A673 (cell line): ENCODE data around the gene NPM3. TPM values are rescaled to one million over a fixed set of nuclear protein-coding genes. Genes with fewer than 3 reads are reported as not detected.

Source experiments
- BruUV-seq: library from RNA; stranded (reverse); fragments of 400-500 nt; replicated peaks from 2 replicates; lab custom pipeline; 2021; lab: Mats Ljungman, UMichigan
- CTCF ChIA-PET: fragments of 300-600 bp; sonication (Branson Sonifier 250); formaldehyde crosslinking; loops from one replicate; lab custom pipeline; 2022; ENCODE audit warnings: antibody characterized with exemption; lab: Charles Lee
- POLR2A ChIA-PET: fragments of 300-600 bp; sonication (Branson Sonifier 250); formaldehyde crosslinking; loops from one replicate; lab custom pipeline; 2022; ENCODE audit warnings: antibody characterized with exemption; ENCODE audit not compliant: low non-redundant PET; lab: Charles Lee
- DNase-seq: peaks from one replicate; pipeline ENCODE4 v3.0.0-alpha.2; 2015; ENCODE audit warnings: low spot score
- H3K27ac ChIP-seq: fragments of 200-600 bp; sonication (generic); 2 replicates; pipeline ENCODE4 v1.5.1; 2016; ENCODE audit warnings: mixed run types, low read depth, mild to moderate bottlenecking, mixed read lengths, antibody characterized with exemption, low read length; ENCODE audit not compliant: poor library complexity, severe bottlenecking
- H3K27me3 ChIP-seq: fragments of 200-600 bp; sonication (generic); replicated peaks from 2 replicates; pipeline ENCODE4 v1.6.1; 2017; ENCODE audit warnings: mixed run types, low read depth, mild to moderate bottlenecking, mixed read lengths, antibody characterized with exemption, low read length; ENCODE audit not compliant: insufficient read depth, poor library complexity
- H3K36me3 ChIP-seq: fragments of 200-600 bp; sonication (generic); 2 replicates; pipeline ENCODE4 v1.6.1; 2016; ENCODE audit warnings: mixed run types, mild to moderate bottlenecking, mixed read lengths, antibody characterized with exemption, low read length; ENCODE audit not compliant: insufficient read depth, poor library complexity, severe bottlenecking
- H3K4me1 ChIP-seq: fragments of 200-600 bp; sonication (generic); 2 replicates; pipeline ENCODE4 v1.6.1; 2017; ENCODE audit warnings: mixed run types, mild to moderate bottlenecking, mixed read lengths, antibody characterized with exemption, low read length; ENCODE audit not compliant: insufficient read depth, poor library complexity, severe bottlenecking
- H3K4me3 ChIP-seq: fragments of 200-600 bp; sonication (generic); 2 replicates; pipeline ENCODE4 v1.5.1; 2016; ENCODE audit warnings: low read depth, mixed run types, mild to moderate bottlenecking, mixed read lengths, low read length; ENCODE audit not compliant: poor library complexity, severe bottlenecking
- H3K9me3 ChIP-seq: fragments of 200-600 bp; sonication (generic); 2 replicates; pipeline ENCODE4 v1.6.1; 2016; ENCODE audit warnings: mixed run types, low read depth, mild to moderate bottlenecking, mixed read lengths, antibody characterized with exemption, low read length; ENCODE audit not compliant: poor library complexity, severe bottlenecking
- CTCF ChIP-seq: fragments of 300-800, 200-600 bp; sonication (generic); conservative IDR thresholded peaks from 2 replicates; pipeline ENCODE4 v1.5.1; 2017; ENCODE audit warnings: low read depth, mild to moderate bottlenecking, antibody characterized with exemption, low read length, moderate library complexity, mixed read lengths
- EZH2 ChIP-seq: fragments of 200-600 bp; sonication (generic); IDR thresholded peaks from 2 replicates; pipeline ENCODE4 v1.6.1; 2017; ENCODE audit warnings: borderline replicate concordance, low read depth, mild to moderate bottlenecking, mixed read lengths, antibody characterized with exemption, low read length; ENCODE audit not compliant: poor library complexity, severe bottlenecking
- intact Hi-C: fragments of 100-400 bp; cut with micrococcal nuclease; formaldehyde crosslinking; loops from one replicate; pipeline ENCODE4 v1.10.0; 2022; ENCODE audit not compliant: unreplicated experiment
- total RNA-seq: library from RNA; stranded (reverse); gene quantifications from 2 replicates; pipeline ENCODE4 v1.2.3, GENCODE V29; 2021

The NPM3 gene
- total RNA-seq, 1 experiment from 2014 or later, result 98.2 TPM

DNA sequence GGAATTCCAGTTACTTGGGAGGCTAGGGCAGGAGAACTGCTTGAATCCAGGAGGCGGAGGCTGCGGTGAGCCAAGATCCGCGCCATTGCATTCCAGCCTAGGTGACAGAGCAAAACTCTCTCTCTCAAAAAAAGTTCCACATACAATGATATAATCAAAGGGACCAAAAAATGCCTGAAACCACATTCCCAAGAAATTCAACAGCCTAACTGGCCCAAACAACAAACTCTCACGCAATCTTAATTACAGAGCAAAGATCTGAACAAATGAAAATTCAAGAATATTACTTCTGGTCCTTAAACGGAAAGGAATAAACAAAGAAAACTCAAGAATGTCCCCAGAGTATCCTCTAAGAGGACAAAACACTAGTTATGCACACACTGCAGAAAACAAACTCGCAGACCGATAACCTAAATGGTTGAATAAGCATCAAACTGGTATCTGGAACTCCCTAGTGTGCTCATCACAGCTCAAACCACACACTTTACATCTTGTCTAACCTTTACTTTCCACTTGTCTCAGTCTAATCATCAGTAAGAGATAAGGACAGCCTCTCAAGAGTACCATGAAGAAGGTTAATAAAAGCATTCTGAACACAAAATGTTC lies 31.3 kb upstream of the NPM3 start:
- TSS peak; percentile 3 for BruUV-seq
- DNase-seq, result no peak

GRCh38 chr10:101812606-101813005 lies 29.4 kb upstream of the NPM3 start:
- peaks cover 58% of the 10 kb centered on the region for H3K36me3 ChIP-seq
- no peak for DNase-seq
- intact Hi-C loops, result no loop called here
- ChIA-PET POLR2A (no interaction called here), CTCF (no interaction called here)
- H3K4me1 ChIP-seq, result no peaks in the 10 kb centered on the region
- no TSS peak for BruUV-seq
- H3K4me3 ChIP-seq, result no peak overlapping the region
- H3K27ac ChIP-seq, result no peak overlapping the region
- no peaks in the 10 kb centered on the region for H3K9me3 ChIP-seq
- no peak for TF ChIP-seq EZH2
- no peaks in the 10 kb centered on the region for H3K27me3 ChIP-seq

More for the DNA sequence above, 31.3 kb upstream of the NPM3 start:
- Histone ChIP-seq H3K9me3 (no peaks in the 10 kb centered on the region), H3K4me3 (peak overlapping the region; percentile 98), H3K4me1 (peaks cover 8% of the 10 kb centered on the region), H3K36me3 (peaks cover 39% of the 10 kb centered on the region), H3K27me3 (no peaks in the 10 kb centered on the region), H3K27ac (no peak overlapping the region)
- intact Hi-C loops, result loop anchor here (5.0 kb wide), 1 partner anchor 32 kb away; the partner anchor contains the start of gene NPM3
- TF ChIP-seq EZH2, result no peak
- no peak for TF ChIP-seq CTCF
- ChIA-PET CTCF (no interaction called here), POLR2A (no interaction called here)

DNA sequence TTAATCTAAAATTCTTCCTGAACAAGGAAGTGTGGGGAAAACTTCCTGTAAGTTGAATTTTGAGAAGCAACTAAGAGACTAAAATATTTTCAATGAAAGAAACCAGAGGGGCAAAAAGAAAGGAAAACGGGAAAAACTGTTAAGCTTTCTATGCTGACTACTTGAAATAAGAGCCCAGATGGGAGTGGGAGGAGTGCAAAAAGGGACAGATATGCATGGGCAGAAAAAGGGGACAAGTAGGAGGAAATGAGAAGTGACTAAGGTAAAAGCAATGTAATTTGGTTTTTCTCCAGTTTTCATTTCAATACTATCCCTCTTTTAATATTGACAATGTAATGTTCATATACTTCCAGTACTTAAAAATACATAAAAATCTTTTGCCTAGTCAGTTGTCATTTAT lies 23.9 kb upstream of the NPM3 start:
- no TSS peak for BruUV-seq
- TF ChIP-seq EZH2 (no peak), CTCF (no peak)
- ChIA-PET CTCF (no interaction called here), POLR2A (no interaction called here)
- intact Hi-C loops, result no loop called here
- no peaks in the 10 kb centered on the region for H3K27me3 ChIP-seq
- H3K4me3 ChIP-seq, result no peak overlapping the region
- no peaks in the 10 kb centered on the region for H3K9me3 ChIP-seq
- DNase-seq, result no peak
- H3K36me3 ChIP-seq, result peaks cover 98% of the 10 kb centered on the region
- no peak overlapping the region for H3K27ac ChIP-seq
- no peaks in the 10 kb centered on the region for H3K4me1 ChIP-seq

GRCh38 chr10:101803511-101803910 lies 20.3 kb upstream of the NPM3 start:
- no peaks in the 10 kb centered on the region for H3K27me3 ChIP-seq
- no peak overlapping the region for H3K4me3 ChIP-seq
- no peak overlapping the region for H3K27ac ChIP-seq
- peaks cover 94% of the 10 kb centered on the region for H3K36me3 ChIP-seq
- DNase-seq, result no peak
- no peaks in the 10 kb centered on the region for H3K4me1 ChIP-seq
- TF ChIP-seq EZH2, result no peak
- TF ChIP-seq CTCF, result no peak
- CTCF ChIA-PET, result no interaction called here
- POLR2A ChIA-PET, result no interaction called here
- BruUV-seq, result no TSS peak
- intact Hi-C loops, result no loop called here
- no peaks in the 10 kb centered on the region for H3K9me3 ChIP-seq
